ENCODE results near the gene KIAA1549.

The KIAA1549 gene

GRCh38 chr7:138974675-138975292 lies 6.4 kb downstream of the KIAA1549 start:
- DNase-seq: no peak

- no peak for DNase-seq
Observed at GRCh38 chr7:138974103-138974502, 7.1 kb downstream of the KIAA1549 start.

- DNase-seq: no peak
Observed at GRCh38 chr7:138970952-138971351, 10.2 kb downstream of the KIAA1549 start.

GRCh38 chr7:138970446-138970845 lies 10.7 kb downstream of the KIAA1549 start:
- DNase-seq: no peak

- DNase-seq: no peak
Observed at GRCh38 chr7:138967159-138967558, 14.0 kb downstream of the KIAA1549 start.

- no peak for DNase-seq
Observed at GRCh38 chr7:138964624-138965436, 16.4 kb downstream of the KIAA1549 start.

GRCh38 chr7:138963675-138964074 lies 17.5 kb downstream of the KIAA1549 start:
- DNase-seq: no peak

GRCh38 chr7:138962561-138963270 lies 18.5 kb downstream of the KIAA1549 start:
- no peak for DNase-seq

GRCh38 chr7:138961159-138961558 lies 20.0 kb downstream of the KIAA1549 start:
- DNase-seq: peak; percentile 13

GRCh38 chr7:138958391-138958956 lies 22.7 kb downstream of the KIAA1549 start:
- no peak for DNase-seq

GRCh38 chr7:138957753-138958390 lies 23.3 kb downstream of the KIAA1549 start:
- DNase-seq: no peak

- no peak for DNase-seq
Observed at GRCh38 chr7:138957217-138957616, 24.0 kb downstream of the KIAA1549 start.

GRCh38 chr7:138954545-138955475 lies 26.4 kb downstream of the KIAA1549 start:
- no peak for DNase-seq

GRCh38 chr7:138952791-138953190 lies 28.4 kb downstream of the KIAA1549 start:
- DNase-seq: no peak

- no peak for DNase-seq
Observed at GRCh38 chr7:138951953-138952352, 29.2 kb downstream of the KIAA1549 start.

GRCh38 chr7:138949421-138950088 lies 31.6 kb downstream of the KIAA1549 start:
- DNase-seq: no peak

- no peak for DNase-seq
Observed at GRCh38 chr7:138948403-138948802, 32.8 kb downstream of the KIAA1549 start.

GRCh38 chr7:138945821-138946220 lies 35.4 kb downstream of the KIAA1549 start:
- DNase-seq: no peak

- no peak for DNase-seq
Observed at GRCh38 chr7:138945154-138945553, 36.0 kb downstream of the KIAA1549 start.

- DNase-seq: no peak
Observed at GRCh38 chr7:138944592-138944991, 36.6 kb downstream of the KIAA1549 start.

GRCh38 chr7:138943061-138943460 lies 38.1 kb downstream of the KIAA1549 start:
- DNase-seq: no peak

Measured in NCI-H446 treated with DMSO at 0.1 percent for 48 hours (cell line).